Dedifferentiated amniotic fluid mesenchymal stem cell (primary cell): Measurements from ENCODE around the gene ALG11.

Experiments used
- DNase-seq: peaks from one replicate; pipeline ENCODE4 v3.0.0-alpha.2; 2016; ENCODE audit errors: extremely low spot score

The ALG11 gene

GRCh38 chr13:51997641-51998330 lies 14.4 kb upstream of the ALG11 start:
- DNase-seq: no peak

GRCh38 chr13:51998723-51999509 lies 13.3 kb upstream of the ALG11 start:
- no peak for DNase-seq

DNA sequence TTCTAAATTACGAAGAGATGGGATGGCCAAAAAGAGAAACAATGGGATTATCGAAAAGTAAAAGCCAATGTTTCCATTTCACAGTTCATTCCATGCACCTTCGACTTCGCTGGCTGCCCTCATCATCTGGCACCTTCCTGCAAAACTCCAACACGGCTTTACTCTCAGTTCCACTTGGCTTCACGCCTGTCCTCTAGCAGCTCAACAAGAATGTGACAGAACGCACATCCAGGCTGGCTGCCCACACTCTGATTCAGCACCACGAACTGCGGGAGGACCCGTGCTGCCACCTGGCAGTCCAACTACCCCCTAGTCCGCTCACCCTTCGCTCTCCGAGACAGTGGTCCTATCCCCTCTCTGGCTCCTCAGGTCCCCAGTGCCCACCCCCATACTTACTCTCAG lies 12.7 kb upstream of the ALG11 start:
- DNase-seq: no peak

DNA sequence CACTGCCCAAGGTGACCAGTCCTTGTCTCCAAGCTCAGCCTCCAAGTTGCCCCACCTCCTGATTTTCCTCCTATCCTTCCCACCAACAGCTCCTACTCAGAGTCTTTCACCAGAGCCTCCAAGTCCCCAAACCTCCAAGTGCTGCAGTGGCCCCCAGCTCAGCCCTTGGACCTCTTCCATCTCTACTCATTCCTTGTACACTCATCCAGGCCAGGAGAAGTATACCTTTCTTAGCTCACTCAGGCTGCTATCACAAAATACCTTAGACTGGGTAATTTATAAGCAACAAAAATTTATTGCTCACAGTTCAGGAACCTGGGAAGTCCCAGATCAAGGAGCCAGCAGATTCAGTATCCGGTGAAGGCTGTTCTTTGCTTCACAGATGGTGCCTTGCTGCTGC lies 12.3 kb upstream of the ALG11 start:
- no peak for DNase-seq

DNA sequence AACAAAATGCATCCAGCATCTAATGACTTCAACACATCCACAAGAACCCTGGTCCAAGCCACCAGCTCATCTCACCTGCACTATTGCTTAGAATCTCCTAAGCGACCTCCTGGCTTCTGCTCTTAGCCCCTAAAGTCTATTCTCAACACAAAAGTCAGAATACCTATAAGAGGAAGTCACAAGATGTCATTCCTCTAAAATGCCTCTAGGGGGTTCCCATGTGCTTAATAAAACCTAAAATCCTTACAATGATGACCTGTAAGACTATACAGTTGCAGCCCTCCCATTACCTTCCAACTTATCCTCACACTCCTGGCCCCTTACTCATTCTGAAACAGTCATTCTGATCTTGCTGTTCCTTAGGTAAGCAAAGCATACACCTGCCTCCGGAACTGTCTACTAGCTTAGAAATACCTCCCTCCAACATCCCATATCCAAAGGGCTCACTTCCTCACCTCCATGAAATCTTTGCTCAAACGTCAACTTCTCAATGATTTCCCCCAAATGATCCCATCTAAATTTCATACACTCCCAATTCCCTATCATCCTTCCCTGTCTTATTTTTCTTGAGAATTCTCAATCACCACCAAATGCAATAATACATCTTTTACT lies 11.0 kb upstream of the ALG11 start:
- DNase-seq: peak; percentile 48

DNA sequence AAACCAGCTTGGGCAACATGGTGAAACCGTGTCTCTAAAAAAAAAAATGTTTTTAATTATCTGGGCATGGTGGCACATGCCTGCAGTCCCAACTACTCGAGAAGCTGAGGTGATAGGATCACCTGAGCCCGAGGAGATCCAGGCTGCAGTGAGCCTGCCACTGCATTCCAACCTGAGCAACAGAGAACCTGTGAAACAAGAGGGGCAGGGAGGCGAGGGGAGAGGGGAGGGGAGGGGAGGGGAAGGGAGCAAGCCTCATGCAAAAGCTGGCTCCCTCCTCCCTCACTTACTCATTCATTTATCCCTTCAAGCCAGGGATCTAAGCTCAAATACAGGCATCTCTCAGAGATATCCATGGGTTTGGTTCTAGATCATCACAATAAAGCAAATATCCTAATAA lies 9.8 kb upstream of the ALG11 start:
- DNase-seq: no peak

- DNase-seq: no peak
Observed at GRCh38 chr13:52003541-52003940, 8.7 kb upstream of the ALG11 start.

- no peak for DNase-seq
Observed at GRCh38 chr13:52004511-52005170, 7.6 kb upstream of the ALG11 start.

DNA sequence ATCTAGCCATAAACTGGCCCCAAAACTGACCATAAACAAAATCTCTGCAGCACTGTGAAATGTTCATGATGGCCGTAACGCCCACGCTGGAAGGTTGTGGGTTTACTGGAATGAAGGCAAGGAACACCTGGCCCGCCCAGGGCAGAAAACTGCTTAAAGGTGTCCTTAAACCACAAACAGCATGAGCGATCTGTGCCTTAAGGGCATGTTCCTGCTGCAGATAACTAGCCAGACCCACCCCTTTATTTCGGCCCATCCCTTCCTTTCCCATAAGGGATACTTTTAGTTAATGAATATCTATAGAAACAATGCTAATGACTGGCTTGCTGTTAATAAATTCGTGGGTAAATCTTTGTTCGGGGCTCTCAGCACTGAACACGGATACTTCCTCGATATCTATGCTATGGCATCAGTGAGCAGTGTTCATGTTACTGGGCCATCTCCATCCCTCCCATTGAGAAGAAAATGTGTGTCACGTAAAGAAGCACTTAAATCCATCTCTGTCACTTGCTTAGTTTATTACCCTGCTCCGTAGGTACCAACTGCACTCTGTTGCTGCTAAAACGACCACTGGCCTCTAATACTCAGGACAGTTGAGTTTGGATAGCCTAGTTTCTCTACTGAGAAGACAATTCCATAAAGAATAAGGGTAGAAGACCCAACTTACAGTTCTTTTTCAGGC lies 6.2 kb upstream of the ALG11 start:
- no peak for DNase-seq

DNA sequence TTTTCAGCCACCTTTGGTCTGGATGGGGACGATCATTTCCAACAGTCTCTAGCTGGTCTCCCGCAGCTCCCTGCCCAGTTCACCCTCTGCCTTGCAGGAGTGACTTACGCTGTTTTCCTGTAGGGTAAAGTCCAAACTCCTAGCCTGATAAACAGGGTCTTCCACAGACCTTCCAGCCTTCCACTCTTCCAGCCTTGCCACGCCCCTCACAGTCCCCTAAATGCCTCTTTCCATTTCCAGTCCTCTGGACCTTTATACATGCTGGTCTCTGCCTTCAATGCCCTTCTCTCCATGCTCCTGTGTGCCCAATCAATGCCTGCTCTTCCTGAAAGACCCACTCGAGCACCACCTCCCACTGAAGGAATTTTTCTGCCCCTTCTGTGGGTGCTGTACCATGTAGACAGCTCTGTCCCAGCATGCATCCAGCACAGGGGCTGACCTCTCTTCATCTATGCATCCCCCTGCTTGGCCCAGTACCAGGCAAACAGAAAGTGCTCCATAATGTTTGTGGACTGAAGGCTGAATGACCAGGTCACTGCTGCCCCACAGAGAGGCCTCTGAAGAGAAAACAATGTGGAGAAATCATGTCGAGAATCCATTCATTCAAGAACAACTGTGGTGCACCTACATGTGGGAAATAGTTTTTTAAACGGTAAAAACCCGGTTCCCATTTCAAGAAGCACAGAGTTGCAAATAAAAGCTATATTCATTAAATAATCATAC lies 5.5 kb upstream of the ALG11 start:
- DNase-seq: no peak

DNA sequence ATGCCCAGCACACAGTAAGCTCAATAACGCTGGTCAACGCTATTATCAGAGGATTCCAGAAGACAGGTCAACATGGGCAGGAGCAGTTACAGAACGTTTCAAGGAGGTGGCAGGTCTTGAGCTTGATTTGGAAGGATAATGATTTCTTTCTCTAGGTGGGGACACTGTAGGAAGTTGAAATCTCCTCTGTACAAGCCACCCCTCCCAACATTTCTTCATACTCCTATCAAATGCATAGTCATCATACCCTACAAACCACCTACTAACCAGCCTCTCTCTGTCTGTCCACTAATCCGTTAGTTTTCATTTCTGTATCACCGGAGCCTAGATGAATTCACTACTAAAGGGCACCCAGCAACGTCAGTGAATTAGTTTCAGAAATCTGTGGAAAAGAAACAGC lies 2.3 kb upstream of the ALG11 start:
- DNase-seq: no peak

DNA sequence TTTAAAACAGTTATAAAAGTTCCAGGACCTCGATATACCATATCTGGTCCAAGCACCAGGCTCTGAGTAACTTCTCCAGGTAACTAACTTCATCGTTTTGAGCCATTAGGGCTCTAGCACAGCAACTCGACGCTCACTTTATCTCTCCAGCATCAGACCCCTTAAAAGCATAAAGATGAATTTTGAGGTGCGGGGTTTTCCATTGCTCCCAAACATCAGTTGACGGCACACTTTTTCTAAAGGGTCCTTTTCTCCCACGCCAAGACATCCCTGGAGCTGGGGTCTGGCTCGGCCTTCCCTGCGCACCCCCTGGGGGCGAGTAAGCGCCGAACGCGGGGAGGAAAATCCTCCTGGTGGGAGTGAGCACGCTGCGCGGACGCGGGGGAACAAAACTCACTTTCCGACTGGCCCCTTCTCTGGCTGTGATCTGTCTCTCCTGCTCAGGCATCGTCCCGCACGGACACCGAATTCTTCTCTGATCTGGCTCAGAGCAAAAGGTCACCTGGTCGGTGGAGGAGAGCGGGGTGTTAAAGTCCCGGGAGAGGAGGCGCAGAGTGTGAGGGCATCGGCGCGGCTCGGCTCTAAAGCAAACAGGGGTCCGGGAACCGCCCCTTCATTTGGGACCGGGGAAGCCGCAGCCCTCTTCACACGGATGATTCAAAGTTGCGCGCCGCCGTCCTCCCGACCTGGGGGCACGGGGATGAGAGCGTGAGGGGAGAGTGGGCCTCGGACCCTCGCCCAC lies 1.1 kb upstream of the ALG11 start, which contains the start of gene ATP7B:
TSS of gene ATP7B (minus strand) at position 561 of the 742 bp plus-strand sequence. CDS start at position 448, 113 bp downstream.
- DNase-seq: no peak

DNA sequence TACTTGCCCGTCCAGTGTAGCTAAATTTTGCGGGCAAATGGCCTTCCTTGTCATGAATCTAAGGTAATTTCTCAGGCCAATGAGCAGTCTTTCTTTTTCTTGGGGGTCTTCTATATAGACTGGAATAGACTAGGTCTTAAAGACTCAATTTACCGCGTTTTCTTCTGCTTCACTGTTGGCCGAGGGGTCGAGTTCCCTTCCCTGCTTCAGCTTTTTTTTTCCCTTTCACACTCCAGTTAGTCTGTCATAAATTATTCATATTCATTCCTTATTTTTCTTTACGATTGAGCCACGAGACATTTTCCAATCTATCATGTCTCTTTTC lies 276 bp downstream of the ALG11 start:
- DNase-seq: no peak

GRCh38 chr13:52016296-52016695 lies 4.1 kb downstream of the ALG11 start:
- no peak for DNase-seq

- DNase-seq: no peak
Observed at GRCh38 chr13:52020191-52020590, 8.0 kb downstream of the ALG11 start.

DNA sequence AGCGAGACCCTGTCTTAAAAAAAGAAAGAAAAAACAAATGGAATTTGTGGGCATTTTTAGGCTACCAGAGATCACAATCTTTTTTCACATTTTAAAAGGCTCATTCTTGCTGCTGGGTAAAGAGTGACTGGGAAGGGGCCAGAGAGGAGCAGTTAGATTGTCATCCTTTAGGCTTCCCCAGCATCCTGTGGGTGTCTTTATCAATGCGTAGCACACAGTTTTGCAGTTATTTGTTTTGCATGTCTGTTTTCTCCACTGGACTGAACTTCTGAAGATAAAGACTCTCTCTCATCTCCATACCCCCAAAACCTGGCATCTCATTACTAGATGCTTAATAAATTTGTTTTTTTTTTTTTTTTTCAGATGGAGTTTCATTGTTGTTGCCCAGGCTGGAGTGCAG lies 10.2 kb downstream of the ALG11 start:
- DNase-seq: no peak

- no peak for DNase-seq
Observed at GRCh38 chr13:52024481-52024880, 12.3 kb downstream of the ALG11 start, which contains the start of gene UTP14C. UTP14C (plus strand) TSS chr13:52024691; CDS start chr13:52028805, 4,114 bp downstream.

DNA sequence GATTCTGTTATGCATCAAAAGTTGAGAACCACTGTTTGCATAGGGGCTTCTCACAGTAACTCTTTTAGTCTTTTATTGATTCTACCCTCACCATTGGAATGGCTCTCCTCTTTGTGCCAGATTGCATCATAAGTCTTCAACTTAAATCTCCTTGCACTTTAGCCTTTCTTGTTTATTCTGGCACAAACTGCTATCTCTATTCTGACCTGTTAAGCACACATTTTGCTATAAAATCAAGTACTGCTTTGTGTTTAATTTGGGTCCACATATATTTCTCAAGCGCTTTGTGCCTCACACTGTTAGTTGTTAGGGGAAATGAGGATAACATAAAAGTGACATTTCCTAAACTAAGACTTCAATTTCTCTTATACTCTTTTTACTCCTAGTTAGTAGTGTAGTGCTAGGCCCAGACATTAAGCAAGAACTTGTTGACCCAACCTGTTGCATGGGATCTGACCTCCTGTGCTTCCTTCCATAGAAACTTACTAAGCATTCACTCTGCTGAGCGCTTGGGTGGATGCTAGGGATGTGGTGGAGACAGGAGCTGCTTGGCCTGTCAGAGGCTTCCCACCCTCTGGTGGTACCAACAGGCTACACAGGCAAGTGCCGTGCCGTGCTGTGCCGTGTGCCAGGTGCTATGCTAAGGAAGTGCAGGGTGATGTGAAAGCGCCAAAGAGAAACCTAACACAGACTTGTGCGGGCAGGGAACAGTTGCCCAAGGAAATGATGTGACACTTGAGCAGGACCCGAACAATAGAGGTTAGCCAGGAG lies 13.5 kb downstream of the ALG11 start:
- no peak for DNase-seq

GRCh38 chr13:52026246-52026626 lies 14.0 kb downstream of the ALG11 start:
- no peak for DNase-seq

DNA sequence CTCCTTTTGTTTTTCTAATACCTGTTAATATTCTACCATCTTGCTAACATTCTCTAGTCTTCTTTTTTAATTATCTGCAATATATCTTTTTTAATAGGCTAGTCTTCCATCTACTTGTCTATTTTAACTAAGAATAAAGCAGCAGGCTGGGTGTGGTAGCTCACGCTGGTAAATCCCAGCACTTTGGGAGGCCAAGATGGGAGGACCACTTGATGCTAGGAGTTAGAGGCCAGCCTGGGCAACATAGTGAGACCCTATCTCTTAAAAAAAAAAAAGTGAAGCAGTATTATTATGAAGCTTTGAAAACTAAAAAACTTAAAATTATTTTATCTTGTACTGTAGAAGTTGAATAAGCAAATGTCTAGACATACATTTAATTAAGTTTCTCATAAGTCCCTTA lies 15.6 kb downstream of the ALG11 start:
- DNase-seq: no peak
